ENCODE results near the gene CHST8.

CHST8 gene

GRCh38 chr19:33737681-33738371 lies 116.1 kb downstream of the CHST8 start:
- no peak for DNase-seq (ENCODE audit: low read depth)

- DNase-seq (ENCODE audit: low read depth): no peak
Measured at GRCh38 chr19:33740811-33741396, 119.2 kb downstream of the CHST8 start.

GRCh38 chr19:33745297-33745696 lies 123.5 kb downstream of the CHST8 start:
- DNase-seq (ENCODE audit: low read depth): no peak

- no peak for DNase-seq (ENCODE audit: low read depth)
Measured at GRCh38 chr19:33746159-33746558, 124.4 kb downstream of the CHST8 start.

- DNase-seq (ENCODE audit: low read depth): no peak
Measured at GRCh38 chr19:33747273-33747672, 125.5 kb downstream of the CHST8 start.

GRCh38 chr19:33748231-33748630 lies 126.5 kb downstream of the CHST8 start:
- no peak for DNase-seq (ENCODE audit: low read depth)

GRCh38 chr19:33749016-33749415 lies 127.3 kb downstream of the CHST8 start:
- DNase-seq (ENCODE audit: low read depth): no peak

GRCh38 chr19:33749619-33750175 lies 127.9 kb downstream of the CHST8 start:
- DNase-seq (ENCODE audit: low read depth): no peak

GRCh38 chr19:33750587-33751435 lies 129.1 kb downstream of the CHST8 start:
- no peak for DNase-seq (ENCODE audit: low read depth)

- DNase-seq (ENCODE audit: low read depth): no peak
Measured at GRCh38 chr19:33751436-33751770, 129.7 kb downstream of the CHST8 start.

- no peak for DNase-seq (ENCODE audit: low read depth)
Measured at GRCh38 chr19:33752018-33752800, 130.5 kb downstream of the CHST8 start.

GRCh38 chr19:33752945-33753344 lies 131.2 kb downstream of the CHST8 start:
- no peak for DNase-seq (ENCODE audit: low read depth)

GRCh38 chr19:33754361-33754760 lies 132.6 kb downstream of the CHST8 start:
- no peak for DNase-seq (ENCODE audit: low read depth)

- no peak for DNase-seq (ENCODE audit: low read depth)
Measured at GRCh38 chr19:33755099-33756035, 133.6 kb downstream of the CHST8 start.

- no peak for DNase-seq (ENCODE audit: low read depth)
Measured at GRCh38 chr19:33756177-33756576, 134.4 kb downstream of the CHST8 start.

- DNase-seq (ENCODE audit: low read depth): no peak
Measured at GRCh38 chr19:33758541-33759013, 136.8 kb downstream of the CHST8 start.

- DNase-seq (ENCODE audit: low read depth): no peak
Measured at GRCh38 chr19:33759356-33759755, 137.6 kb downstream of the CHST8 start.

- no peak for DNase-seq (ENCODE audit: low read depth)
Measured at GRCh38 chr19:33763633-33764371, 142.0 kb downstream of the CHST8 start.

GRCh38 chr19:33766623-33767022 lies 144.9 kb downstream of the CHST8 start:
- no peak for DNase-seq (ENCODE audit: low read depth)

GRCh38 chr19:33767898-33768413 lies 146.2 kb downstream of the CHST8 start:
- DNase-seq (ENCODE audit: low read depth): no peak
